Islet of Langerhans (tissue), 1 donor: ENCODE measurements around the gene NUDT1.

ENCODE experiments used
- FAIRE-seq: peaks from one replicate; lab custom pipeline; 2011; peaks lifted over from hg19 to GRCh38; lab: Jason Lieb, UNC

NUDT1 gene

DNA sequence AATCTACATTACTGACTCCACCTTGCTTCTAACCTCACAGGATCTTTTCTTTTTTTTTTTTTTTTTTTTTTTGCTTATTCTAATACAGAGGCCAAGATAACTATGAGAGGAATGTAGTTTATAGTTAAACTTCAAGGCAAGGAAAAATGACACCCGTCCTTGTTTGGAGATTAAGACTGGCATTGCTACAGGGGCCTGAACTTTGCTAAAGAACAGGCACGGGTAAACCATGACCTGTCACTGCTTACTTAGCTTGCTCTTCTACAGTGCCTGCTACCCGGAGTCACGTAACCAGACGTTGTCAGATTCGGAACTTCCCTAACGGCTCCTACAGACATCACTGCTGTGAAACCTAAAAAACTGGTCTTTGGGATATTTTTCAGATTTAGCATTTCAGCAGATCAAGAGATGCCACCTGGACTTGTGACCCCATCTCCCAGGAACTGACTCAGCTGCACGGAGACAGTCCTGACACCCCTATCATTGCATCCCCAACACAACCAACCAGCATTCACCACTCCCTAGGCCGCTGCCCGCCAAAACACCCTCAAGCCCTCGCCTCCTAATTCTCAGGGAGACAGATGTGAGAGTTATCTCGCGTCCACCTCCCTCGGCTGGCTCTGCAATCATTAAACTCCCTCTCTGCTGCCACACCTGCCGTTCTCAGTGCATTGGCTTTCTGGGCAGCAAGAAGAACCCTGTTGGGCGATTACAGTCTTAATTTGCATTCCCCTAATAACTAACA, 36.8 kb upstream of the NUDT1 start:
- FAIRE-seq = no peak

DNA sequence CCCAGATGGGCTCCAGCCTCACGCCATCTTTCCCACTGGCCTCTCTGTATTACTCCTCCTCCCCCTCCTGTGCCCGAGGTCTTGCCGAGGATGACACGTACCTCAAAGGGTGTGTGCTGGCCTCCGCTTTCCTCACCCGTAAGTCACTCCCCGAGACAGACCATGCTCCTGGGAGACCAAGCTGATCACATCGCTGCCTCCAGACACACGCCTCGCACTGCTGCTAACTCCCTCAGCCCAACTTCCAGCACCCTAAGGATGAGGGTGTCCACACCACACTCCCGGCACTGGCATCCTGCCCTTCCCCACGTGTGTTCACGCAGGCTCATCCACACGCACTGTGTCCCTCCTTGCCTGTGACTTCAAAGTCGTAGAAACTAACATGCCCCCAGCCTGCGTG, 33.3 kb upstream of the NUDT1 start:
- no peak for FAIRE-seq

- FAIRE-seq = no peak
Observed at GRCh38 chr7:2209146-2209960, 32.7 kb upstream of the NUDT1 start.

DNA sequence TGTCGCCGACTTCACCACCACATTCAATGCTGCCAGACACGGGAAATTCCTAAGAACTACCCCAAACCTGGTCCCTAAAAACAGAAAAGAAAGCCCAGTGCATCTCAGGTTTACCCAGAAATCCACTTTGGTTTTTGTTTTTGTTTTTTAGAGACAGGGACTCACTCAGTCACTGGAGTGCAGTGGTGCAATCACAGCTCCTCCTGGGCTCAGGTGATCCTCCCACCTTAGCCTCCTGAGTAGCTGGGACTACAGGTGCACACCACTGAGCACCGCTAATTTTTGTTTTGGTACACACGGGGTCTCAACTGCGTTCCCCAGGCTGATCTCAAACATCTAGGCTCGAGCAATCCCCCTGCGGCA, 32.1 kb upstream of the NUDT1 start:
- no peak for FAIRE-seq

DNA sequence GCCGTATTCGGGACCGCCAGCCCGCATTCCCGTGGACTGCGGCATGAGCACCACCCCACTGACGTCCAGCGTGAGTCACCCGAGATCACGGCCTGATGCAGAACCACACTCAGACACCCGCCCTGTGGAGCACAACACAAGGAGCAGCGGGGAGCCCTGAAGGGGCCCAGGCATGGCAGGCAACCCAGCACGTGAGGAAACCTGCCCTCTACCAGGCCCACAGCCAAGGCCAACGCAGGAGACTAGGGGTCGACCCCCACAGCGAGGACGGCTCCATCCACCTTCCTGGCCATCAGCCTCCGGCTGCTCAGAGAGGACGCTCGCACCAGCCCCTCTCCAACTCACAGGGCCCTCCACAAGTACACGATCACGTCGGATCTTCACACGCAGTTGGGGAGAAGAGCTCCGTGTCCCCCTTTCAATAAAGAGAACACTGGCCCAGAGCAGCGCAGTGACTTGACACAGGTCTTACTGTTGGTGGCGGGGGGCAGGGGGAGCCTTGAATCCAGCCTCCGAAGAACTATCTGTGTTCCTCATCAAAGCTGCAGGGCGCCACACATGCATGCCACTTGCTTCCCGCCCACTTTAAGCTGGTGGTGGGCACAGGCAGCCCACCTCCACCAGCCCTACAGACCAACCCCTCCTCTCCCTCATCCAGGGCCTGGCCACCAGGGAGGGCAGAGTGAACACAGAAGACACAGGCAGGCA, 31.3 kb upstream of the NUDT1 start:
- FAIRE-seq = no peak

DNA sequence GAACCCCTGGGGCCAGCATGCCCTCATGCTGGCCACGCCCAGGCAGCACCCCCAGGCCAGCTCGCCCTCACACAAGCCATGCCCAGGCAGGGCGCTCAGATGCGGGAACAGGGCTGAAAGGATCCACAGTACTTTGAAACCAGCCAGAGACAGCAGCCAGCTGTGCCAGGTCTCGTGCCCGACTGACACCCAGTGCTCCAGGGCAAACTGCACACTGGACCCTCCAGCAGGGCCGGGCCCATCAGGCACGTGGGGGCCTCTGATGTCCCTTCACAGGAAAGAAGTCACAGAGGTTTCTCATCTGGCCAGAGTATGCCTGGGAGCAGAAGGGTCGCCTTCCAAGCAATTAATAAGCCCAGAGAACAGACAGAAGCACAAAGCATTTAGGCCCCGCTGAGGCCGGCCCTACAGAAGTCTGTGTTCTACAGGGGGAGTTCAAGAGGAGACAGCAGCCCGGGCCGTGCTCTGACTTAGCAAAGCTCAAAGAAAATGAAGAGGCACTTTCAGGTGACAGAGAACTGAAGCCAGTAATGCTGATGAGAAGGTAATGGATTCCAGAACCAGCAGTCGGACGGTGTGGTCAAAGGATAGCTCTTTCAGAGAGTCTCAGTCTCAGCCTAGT, 30.7 kb upstream of the NUDT1 start:
- FAIRE-seq = no peak

DNA sequence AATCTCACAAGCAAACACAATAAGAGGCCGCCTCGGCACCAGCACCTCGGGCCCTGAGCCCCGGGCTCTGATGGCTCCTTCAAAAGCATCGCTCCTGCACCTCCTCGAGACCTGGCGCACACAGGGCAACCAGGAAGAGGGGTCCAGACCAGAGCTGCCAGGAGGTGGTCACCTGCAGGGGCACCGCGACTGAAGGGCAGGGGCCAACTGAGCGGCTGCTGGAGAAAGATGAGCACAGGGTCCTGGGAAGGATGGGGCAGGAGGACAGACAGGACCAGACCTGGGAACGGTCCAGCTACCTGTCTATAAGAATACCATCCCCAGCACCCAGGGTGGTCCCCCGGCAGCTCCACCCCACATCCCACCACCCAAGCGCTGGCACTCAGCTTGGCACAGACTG, 30.1 kb upstream of the NUDT1 start:
- FAIRE-seq = no peak

DNA sequence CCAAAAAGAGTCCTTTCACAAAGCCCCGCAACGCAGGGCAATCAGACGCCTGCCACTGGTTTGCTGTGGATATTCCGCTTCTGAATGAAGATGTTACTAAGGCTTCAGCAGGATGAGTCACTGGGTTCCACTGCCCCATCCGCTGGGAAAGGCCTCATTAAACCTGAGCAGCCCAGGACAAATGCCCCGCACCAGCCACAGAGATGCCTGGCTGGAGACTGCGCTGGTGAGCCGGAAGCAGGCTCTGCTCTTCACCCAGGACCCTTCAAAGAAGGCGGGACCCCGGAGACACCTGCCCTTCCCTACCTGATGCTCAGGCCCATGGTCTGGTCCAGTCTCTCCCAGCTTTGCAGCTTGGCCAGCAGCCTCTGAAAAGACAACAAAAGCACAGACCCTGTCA, 29.1 kb upstream of the NUDT1 start:
- no peak for FAIRE-seq

DNA sequence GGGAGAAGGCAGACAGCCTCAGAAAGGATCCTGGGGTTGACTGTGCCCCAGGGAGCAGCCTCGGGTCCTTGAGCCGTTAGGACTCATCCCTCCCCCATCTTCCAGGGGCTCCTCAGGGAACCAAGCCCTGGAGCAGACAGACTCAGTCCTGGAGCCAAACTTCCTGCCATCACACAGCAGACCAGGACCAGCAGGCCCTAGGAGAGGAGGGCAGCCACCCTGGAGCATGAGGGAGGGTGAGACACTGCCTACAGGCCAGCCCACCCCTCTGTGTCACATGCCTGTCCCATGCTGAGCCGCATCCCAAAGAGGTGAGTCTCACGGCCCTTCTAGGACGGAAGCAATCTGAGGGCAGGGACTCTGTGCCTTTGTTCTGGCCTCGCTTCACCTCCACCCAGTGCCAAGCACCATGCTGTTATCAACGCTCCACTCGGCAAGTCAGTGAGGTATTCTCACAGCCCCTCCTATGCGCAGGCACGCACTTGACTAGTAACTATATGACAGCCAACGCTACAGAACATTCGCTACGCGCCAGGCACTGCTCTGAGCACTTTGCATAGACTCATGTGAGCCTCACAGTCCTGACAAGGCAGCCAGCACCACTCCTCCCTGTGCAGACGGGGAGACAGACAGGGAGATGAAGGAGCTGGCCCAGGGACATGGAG, 28.3 kb upstream of the NUDT1 start:
- no peak for FAIRE-seq

DNA sequence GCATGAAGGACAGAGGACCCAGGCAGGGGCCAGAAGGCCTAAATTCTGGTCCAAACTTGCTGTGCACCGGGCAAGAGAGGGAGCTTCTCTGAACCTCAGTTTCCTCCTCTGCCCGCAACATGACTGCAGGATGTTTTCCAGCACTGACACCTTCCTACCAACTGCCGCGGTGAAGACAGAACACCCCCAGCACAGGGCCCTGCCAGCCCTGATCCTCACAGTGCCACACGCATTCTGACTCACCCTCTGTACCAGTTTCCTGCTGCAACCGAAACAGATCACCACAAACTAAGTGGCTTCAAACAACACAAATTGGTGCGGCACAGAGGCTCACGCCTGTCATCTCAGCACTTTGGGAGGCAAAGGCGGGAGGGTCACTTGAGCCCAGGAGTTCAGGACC, 27.4 kb upstream of the NUDT1 start:
- no peak for FAIRE-seq

- no peak for FAIRE-seq
Observed at GRCh38 chr7:2215851-2216250, 26.2 kb upstream of the NUDT1 start.

GRCh38 chr7:2217206-2217605, 24.8 kb upstream of the NUDT1 start:
- FAIRE-seq = no peak

GRCh38 chr7:2217716-2218443, 24.1 kb upstream of the NUDT1 start:
- FAIRE-seq = no peak

GRCh38 chr7:2218444-2218785, 23.6 kb upstream of the NUDT1 start:
- FAIRE-seq = no peak

GRCh38 chr7:2219136-2219535, 22.9 kb upstream of the NUDT1 start:
- no peak for FAIRE-seq

DNA sequence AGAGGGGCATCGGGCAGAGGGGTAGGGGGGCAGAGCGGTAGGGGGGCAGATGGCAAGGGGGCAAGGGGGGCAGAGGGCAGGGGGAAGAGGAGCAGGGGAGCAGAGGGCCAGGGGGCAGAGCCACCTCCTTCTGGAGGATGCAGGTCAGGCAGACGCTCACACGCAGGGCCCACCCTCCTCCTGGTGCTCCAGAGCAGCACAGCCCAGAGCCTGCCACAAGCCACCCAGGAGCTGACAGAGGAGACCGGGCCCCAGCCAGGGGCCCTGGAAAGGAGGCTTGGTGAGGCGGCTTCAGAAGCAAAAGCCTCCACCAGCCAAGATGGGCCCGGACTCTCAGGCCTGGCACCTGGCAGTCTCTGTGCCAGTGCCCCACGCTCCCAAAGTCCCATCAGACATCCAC, 22.4 kb upstream of the NUDT1 start:
- FAIRE-seq = no peak

DNA sequence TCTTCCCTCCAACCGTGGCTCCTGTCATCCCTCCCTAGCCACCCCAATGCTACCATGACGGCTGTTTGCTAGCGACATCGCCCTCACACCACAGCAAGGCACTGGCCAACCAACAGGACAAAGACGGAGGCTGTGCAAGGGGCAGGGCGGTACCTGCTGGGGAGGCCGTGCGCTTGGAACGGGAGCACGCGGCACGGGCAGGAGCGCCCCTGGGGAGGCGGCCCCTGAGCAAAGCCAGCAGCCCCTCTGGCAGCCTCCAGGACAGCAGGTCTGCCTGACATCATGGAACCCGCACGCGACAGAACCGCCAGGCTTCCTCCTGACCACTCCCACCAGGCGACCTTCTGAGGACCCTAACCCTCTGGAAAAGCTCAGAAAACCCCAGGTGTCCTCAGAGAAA, 22.0 kb upstream of the NUDT1 start:
- FAIRE-seq = no peak

DNA sequence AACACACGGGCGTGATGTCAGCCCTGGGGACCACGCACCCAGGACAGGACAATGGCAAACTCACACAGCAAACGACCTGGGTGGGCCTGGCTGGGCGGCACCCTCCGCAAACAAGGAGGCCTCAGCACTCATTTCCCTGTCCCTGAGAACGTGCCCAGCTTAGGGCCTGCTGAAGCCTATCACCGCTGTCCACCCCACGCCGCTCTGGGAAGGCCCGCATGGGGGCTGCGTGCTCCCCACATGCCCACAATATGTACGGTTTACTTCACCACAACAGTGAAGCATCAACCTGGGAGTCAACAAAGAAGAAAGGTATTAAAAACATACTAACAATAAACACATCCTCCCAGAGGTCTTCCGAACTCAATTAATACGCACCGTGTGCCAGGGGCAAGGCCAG, 21.5 kb upstream of the NUDT1 start:
- no peak for FAIRE-seq

- FAIRE-seq = no peak
Observed at GRCh38 chr7:2220954-2221353, 21.1 kb upstream of the NUDT1 start.

DNA sequence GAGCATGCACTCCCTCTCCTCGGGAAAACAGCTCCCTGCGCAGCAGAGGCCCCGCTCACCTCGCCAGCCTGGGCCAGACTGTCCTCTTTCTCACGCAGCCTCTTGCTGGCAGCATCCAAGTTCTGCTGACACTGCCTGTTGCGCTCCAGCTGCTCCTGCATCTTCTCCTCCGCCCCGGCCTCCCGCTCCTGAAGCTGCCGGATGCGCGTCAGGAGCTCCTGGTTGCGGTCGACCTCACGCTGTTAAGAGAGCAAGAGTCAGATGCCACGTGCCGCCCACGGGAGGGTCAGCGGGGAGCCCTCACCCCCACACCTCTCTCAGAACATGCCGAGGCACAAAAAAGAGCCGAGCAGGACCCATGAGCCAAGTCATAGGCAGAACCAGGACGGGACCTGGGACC, 19.5 kb upstream of the NUDT1 start:
- no peak for FAIRE-seq

DNA sequence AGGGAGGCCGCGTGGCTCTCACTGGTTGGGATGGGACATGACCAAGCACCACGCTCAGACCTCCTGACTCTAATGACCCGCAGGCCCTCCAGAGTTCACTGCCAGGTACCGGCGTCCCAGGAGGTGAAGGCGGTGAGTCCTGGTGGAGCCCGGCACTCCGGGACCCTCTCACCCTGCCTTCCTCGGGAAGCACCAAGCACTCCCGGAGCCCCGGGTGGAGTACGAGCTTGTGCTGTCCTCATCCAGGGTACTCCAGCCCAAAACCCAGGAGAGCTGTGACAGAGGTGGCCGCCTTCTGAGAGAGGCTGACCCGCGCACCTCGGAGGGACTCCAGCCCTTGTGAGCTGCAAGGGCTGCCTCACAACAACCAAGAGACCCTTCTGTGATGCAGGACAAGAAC, 18.7 kb upstream of the NUDT1 start:
- no peak for FAIRE-seq

DNA sequence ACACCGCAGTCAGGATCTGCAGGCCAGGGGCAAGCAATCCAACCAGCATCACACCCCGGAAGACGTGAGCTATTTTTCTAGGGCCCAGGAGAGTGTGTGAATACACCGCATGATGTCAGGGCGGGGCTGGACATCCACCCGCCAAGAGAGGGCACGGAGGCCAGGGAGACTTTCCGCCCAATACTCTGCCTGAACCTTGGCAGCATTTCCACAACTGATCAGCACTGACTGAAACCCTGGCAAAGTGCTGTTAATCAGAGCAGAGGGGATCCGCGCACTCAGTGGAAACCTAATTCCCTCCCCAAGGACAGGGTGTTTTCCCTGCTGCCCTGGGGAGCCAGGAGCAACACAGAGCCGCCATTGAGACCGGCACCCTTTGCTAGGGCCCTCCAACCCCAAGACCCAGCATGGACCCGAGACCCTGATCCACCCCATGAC, 17.5 kb upstream of the NUDT1 start:
- no peak for FAIRE-seq
